Thyroid gland (tissue), 4 donors: ENCODE data around the gene SLC48A1. TPM values are rescaled to one million over a fixed set of nuclear protein-coding genes. Genes with fewer than 3 reads are reported as not detected.

Experiments used
- DNase-seq, 2 donors: peaks; one replicate each; pipeline ENCODE4 v3.0.0-alpha.2; 2019
- H3K27ac ChIP-seq, 3 donors: fragments of 200-600 bp; sonication (generic); 1 replicate in 2 of 3; 2 replicates in 1 of 3; pipeline ENCODE4 v1.5.1; 2016 to 2019; ENCODE audit warnings: mild to moderate bottlenecking in 1 of 3, moderate library complexity in 1 of 3
- H3K27me3 ChIP-seq: fragments of 200-600 bp; sonication (generic); one replicate; pipeline ENCODE4 v1.5.1; 2019
- H3K36me3 ChIP-seq, 2 donors: fragments of 200-600 bp; sonication (generic); one replicate each; pipeline ENCODE4 v1.5.1; 2016 to 2019
- H3K4me1 ChIP-seq, 2 donors: fragments of 200-600 bp; sonication (generic); one replicate each; pipeline ENCODE4 v1.5.1; 2017 to 2019
- H3K4me3 ChIP-seq, 3 donors: fragments of 200-600 bp; sonication (generic); replicated peaks in 1 of 3; 1 replicate in 2 of 3; 2 replicates in 1 of 3; pipeline ENCODE4 v1.5.1; 2016; ENCODE audit warnings: mild to moderate bottlenecking in 1 of 3
- H3K9me3 ChIP-seq: fragments of 200-600 bp; sonication (generic); one replicate; pipeline ENCODE4 v1.5.1; 2017
- POLR2A ChIP-seq, 2 donors: fragments of 450-650 bp; IDR thresholded peaks; one replicate each; pipeline ENCODE4 v1.6.1; 2017; ENCODE audit warnings: antibody characterized with exemption in 2 of 2, mild to moderate bottlenecking in 2 of 2, moderate library complexity in 1 of 2
- WGBS, 2 donors: methylation state at CpG; one replicate each; pipeline ENCODE4 v1.1.5; 2017; 5-methylcytosine and 5-hydroxymethylcytosine counted together
- intact Hi-C: fragments of 100-400 bp; cut with DNase I; formaldehyde crosslinking; loops from one replicate; pipeline ENCODE4 v1.15.1; 2023
- total RNA-seq, 4 donors: library from RNA; depleted of rRNA; stranded (reverse); fragments of >200 nt; gene quantifications; one replicate each; pipeline ENCODE4 v1.2.3, GENCODE V29; 2016
- TF ChIP-seq, protein P1 (sequence below), 6 experiments: fragments of 200-600 bp in 3 of 6; fragments of 450-650 bp in 3 of 6; sonication (generic) in 3 of 6; IDR thresholded peaks; one replicate each; pipeline ENCODE4 v1.5.1; 2016 to 2019; ENCODE audit warnings: antibody characterized with exemption in 6 of 6, mild to moderate bottlenecking in 2 of 6, inconsistent platforms in 1 of 6, moderate library complexity in 1 of 6

The SLC48A1 gene
- total RNA-seq, 4 donors from 2014 or later: 59.3 to 276 (median 187) TPM

DNA sequence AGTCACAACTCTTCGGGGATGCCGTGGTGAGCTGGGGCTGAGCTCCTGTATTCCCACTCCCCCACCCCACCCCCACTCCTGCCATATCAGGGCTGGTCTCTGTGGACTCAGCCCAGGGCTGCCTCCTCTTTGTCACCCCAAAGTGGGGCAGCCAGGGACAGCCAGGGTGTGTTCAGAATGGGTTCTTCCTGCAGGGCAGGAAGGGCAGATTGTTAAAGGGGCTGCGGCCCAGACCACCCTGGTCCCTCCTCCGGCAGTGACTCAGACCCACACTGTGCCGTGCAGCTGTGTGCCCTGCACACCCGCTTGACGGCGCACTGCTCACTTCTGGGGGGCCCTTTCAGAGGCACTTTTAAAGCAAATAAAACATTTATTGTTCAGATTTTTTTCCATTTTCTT, 9.3 kb downstream of the SLC48A1 start:
- H3K9me3 ChIP-seq: no peaks in the 10 kb centered on the region
- H3K4me1 ChIP-seq: peaks cover 18 to 28% of the 10 kb centered on the region in 2 donors
- 90 to 96% methylated on average over 6 to 8 of the region's 8 CpGs for WGBS, 2 donors
- intact Hi-C loops: loop anchor here (10.0 kb wide), 1 partner anchor 52 kb away; no protein-coding TSS in a partner anchor
- H3K27ac ChIP-seq: peak overlapping the region in 1 of 3 donors; percentile 29
- no peak for DNase-seq
- TF ChIP-seq, protein P1, sequence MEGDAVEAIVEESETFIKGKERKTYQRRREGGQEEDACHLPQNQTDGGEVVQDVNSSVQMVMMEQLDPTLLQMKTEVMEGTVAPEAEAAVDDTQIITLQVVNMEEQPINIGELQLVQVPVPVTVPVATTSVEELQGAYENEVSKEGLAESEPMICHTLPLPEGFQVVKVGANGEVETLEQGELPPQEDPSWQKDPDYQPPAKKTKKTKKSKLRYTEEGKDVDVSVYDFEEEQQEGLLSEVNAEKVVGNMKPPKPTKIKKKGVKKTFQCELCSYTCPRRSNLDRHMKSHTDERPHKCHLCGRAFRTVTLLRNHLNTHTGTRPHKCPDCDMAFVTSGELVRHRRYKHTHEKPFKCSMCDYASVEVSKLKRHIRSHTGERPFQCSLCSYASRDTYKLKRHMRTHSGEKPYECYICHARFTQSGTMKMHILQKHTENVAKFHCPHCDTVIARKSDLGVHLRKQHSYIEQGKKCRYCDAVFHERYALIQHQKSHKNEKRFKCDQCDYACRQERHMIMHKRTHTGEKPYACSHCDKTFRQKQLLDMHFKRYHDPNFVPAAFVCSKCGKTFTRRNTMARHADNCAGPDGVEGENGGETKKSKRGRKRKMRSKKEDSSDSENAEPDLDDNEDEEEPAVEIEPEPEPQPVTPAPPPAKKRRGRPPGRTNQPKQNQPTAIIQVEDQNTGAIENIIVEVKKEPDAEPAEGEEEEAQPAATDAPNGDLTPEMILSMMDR (IDR thresholded peaks at IDR 0.05): no peak
- TF ChIP-seq POLR2A (IDR thresholded peaks at IDR 0.05): no peak
- H3K27me3 ChIP-seq: no peaks in the 10 kb centered on the region
- H3K4me3 ChIP-seq: no peak overlapping the region
- peaks cover 48 to 52% of the 10 kb centered on the region in 2 donors for H3K36me3 ChIP-seq

- no peaks in the 10 kb centered on the region for H3K27me3 ChIP-seq
- peaks cover 56 to 60% of the 10 kb centered on the region in 2 donors for H3K36me3 ChIP-seq
- DNase-seq: no peak
- intact Hi-C loops: loop anchor here (10.0 kb wide), 1 partner anchor 52 kb away; no protein-coding TSS in a partner anchor
- H3K9me3 ChIP-seq: no peaks in the 10 kb centered on the region
- H3K4me1 ChIP-seq: peaks cover 10 to 20% of the 10 kb centered on the region in 2 donors
- 89 to 96% methylated on average over 5 to 15 of the region's 17 CpGs for WGBS, 2 donors
- H3K27ac ChIP-seq: no peak overlapping the region
- no peak overlapping the region for H3K4me3 ChIP-seq
- TF ChIP-seq, protein P1 (IDR thresholded peaks at IDR 0.05): no peak
- no peak for TF ChIP-seq POLR2A (IDR thresholded peaks at IDR 0.05)
Measured at GRCh38 chr12:47783024-47783755, 10.2 kb downstream of the SLC48A1 start.

- TF ChIP-seq, protein P1 (IDR thresholded peaks at IDR 0.05): no peak
- no peak for TF ChIP-seq POLR2A (IDR thresholded peaks at IDR 0.05)
- Histone ChIP-seq H3K27ac (no peak overlapping the region), H3K4me1 (peaks cover under 1 to 11% of the 10 kb centered on the region in 2 donors), H3K9me3 (no peaks in the 10 kb centered on the region), H3K4me3 (no peak overlapping the region), H3K27me3 (no peaks in the 10 kb centered on the region), H3K36me3 (peaks cover 65 to 70% of the 10 kb centered on the region in 2 donors)
- DNase-seq: no peak
- WGBS, 2 donors: 88 to 90% methylated on average over 16 to 19 of the region's 20 CpGs
- intact Hi-C loops: loop anchor here (10.0 kb wide), 1 partner anchor 51 kb away; no protein-coding TSS in a partner anchor
Measured at GRCh38 chr12:47783821-47784819, 11.1 kb downstream of the SLC48A1 start.

GRCh38 chr12:47785036-47785886, 12.2 kb downstream of the SLC48A1 start:
- Histone ChIP-seq H3K36me3 (peaks cover 76 to 81% of the 10 kb centered on the region in 2 donors), H3K9me3 (no peaks in the 10 kb centered on the region), H3K4me1 (peaks cover 0 to 5% of the 10 kb centered on the region in 2 donors), H3K27ac (no peak overlapping the region), H3K4me3 (no peak overlapping the region), H3K27me3 (no peaks in the 10 kb centered on the region)
- intact Hi-C loops: loop anchor here (10.0 kb wide), 1 partner anchor 50 kb away; no protein-coding TSS in a partner anchor
- WGBS, 2 donors: 93% methylated on average over 12 to 14 of the region's 15 CpGs
- TF ChIP-seq POLR2A (IDR thresholded peaks at IDR 0.05): no peak
- TF ChIP-seq, protein P1 (IDR thresholded peaks at IDR 0.05): no peak
- no peak for DNase-seq
